HG03442 (cell line): ENCODE measurements around the gene DRC3.
"Not testable (repeated sequence)": the region's sequence is repeated elsewhere in the genome, so short reads cannot be mapped to it uniquely, and the experiment has no call there.

ENCODE experiments used
- ATAC-seq: cut with Tn5 transposase; IDR thresholded peaks from one replicate; pipeline ENCODE4 v1.9.1; 2021; ENCODE audit warnings: mild to moderate bottlenecking, moderate library complexity; ENCODE audit not compliant: unreplicated experiment

DRC3 gene

GRCh38 chr17:17989618-17990017 is 17.0 kb downstream of the DRC3 start:
- ATAC-seq: no peak

GRCh38 chr17:17990282-17990681 is 17.6 kb downstream of the DRC3 start:
- no peak for ATAC-seq

GRCh38 chr17:17993366-17993765 is 20.7 kb downstream of the DRC3 start:
- no peak for ATAC-seq

GRCh38 chr17:17993852-17994251 is 21.2 kb downstream of the DRC3 start:
- no peak for ATAC-seq

- ATAC-seq: no peak
Measured at GRCh38 chr17:17994271-17995069, 21.8 kb downstream of the DRC3 start.

- not testable (repeated sequence) for ATAC-seq
Measured at GRCh38 chr17:17995887-17996286, 23.2 kb downstream of the DRC3 start.

- ATAC-seq: no peak
Measured at GRCh38 chr17:17998934-17999333, 26.3 kb downstream of the DRC3 start.

- no peak for ATAC-seq
Measured at GRCh38 chr17:17999364-18000029, 26.8 kb downstream of the DRC3 start.

GRCh38 chr17:18000030-18000408 is 27.4 kb downstream of the DRC3 start:
- no peak for ATAC-seq

- no peak for ATAC-seq
Measured at GRCh38 chr17:18002171-18002570, 29.5 kb downstream of the DRC3 start.

GRCh38 chr17:18004345-18004744 is 31.7 kb downstream of the DRC3 start:
- ATAC-seq: no peak

GRCh38 chr17:18004884-18005305 is 32.2 kb downstream of the DRC3 start:
- ATAC-seq: no peak

- no peak for ATAC-seq
Measured at GRCh38 chr17:18005496-18005895, 32.8 kb downstream of the DRC3 start.

- ATAC-seq: no peak
Measured at GRCh38 chr17:18006495-18007239, 34.0 kb downstream of the DRC3 start.

- no peak for ATAC-seq
Measured at GRCh38 chr17:18008496-18009268, 36.0 kb downstream of the DRC3 start.

GRCh38 chr17:18009609-18010420 is 37.2 kb downstream of the DRC3 start:
- ATAC-seq: no peak

GRCh38 chr17:18011286-18011685 is 38.6 kb downstream of the DRC3 start:
- ATAC-seq: no peak

- no peak for ATAC-seq
Measured at GRCh38 chr17:18014006-18014405, 41.3 kb downstream of the DRC3 start.

GRCh38 chr17:18015593-18015992 is 42.9 kb downstream of the DRC3 start:
- ATAC-seq: no peak

- no peak for ATAC-seq
Measured at GRCh38 chr17:18016426-18016825, 43.8 kb downstream of the DRC3 start.
